ENCODE data around the gene MAP2K4. TPM values are rescaled to one million over a fixed set of nuclear protein-coding genes. Genes with fewer than 3 reads are reported as not detected.
"Not testable (repeated sequence)": the region's sequence is repeated elsewhere in the genome, so short reads cannot be mapped to it uniquely, and the experiment has no call there.

Gene MAP2K4
- total and polyA plus RNA-seq, 2 experiments from 2014 or later: 24.5 to 34.5 TPM

DNA sequence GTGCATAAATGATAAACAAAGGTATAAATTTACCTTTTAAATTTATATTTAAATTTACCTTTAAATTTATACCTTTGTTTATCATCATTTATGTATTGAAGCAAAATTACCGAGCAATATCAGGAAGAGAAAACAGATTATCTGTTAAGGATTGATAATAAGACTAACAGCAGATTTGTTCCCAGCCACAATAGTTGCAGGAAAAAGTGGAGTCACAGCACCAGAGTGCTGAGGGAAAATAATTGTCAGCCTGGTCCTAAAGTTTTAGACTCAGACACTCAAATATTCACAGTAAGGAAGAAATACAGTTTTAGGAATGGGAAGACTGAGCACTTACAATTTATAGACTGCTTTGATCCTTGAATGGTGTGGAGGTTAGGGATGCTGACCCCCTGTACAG lies 117.2 kb downstream of the MAP2K4 start:
- peak; percentile 7 for DNase-seq
- H2AFZ ChIP-seq: no peak overlapping the region
- H3K27me3 ChIP-seq (replicated peaks; ENCODE audit: insufficient read depth): no peaks in the 10 kb centered on the region
- H3F3A ChIP-seq (ENCODE audit: insufficient read depth): no peaks in the 10 kb centered on the region
- no peaks in the 10 kb centered on the region for H3K9me3 ChIP-seq (ENCODE audit: low read depth)
- no peak overlapping the region for H3K27ac ChIP-seq
- peaks cover 27% of the 10 kb centered on the region; the same call in 1 of the 2 replicates for H3K36me3 ChIP-seq (ENCODE audit: low read depth)
- no peaks in the 10 kb centered on the region for H4K20me1 ChIP-seq (ENCODE audit: insufficient read depth)
- H3K9ac ChIP-seq: no peak overlapping the region
- TF ChIP-seq EZH2phosphoT487 (IDR thresholded peaks at IDR 0.05; ENCODE audit: insufficient read depth, low read depth): no peak
- TF ChIP-seq EZH2 (IDR thresholded peaks at IDR 0.05; ENCODE audit: insufficient read depth, poor library complexity, severe bottlenecking): no peak
- in situ Hi-C loops (cut with MboI): no loop called here
- WGBS, 2 experiments (ENCODE audit: low coverage in 1 of 2, low lambda C conversion rate in 2 of 2, missing lambda C conversion rate in 2 of 2): 100% methylated on average over 1 of the region's 1 CpG
- no peaks in the 10 kb centered on the region for H3K79me2 ChIP-seq (ENCODE audit: insufficient read depth)
- H3K9me2 ChIP-seq (ENCODE audit: insufficient read depth): no peaks in the 10 kb centered on the region
- no peak overlapping the region for H3K4me2 ChIP-seq (ENCODE audit: unreplicated experiment)
- no peak overlapping the region for H3K4me3 ChIP-seq
- H3K4me1 ChIP-seq (ENCODE audit: insufficient read depth): no peaks in the 10 kb centered on the region

DNA sequence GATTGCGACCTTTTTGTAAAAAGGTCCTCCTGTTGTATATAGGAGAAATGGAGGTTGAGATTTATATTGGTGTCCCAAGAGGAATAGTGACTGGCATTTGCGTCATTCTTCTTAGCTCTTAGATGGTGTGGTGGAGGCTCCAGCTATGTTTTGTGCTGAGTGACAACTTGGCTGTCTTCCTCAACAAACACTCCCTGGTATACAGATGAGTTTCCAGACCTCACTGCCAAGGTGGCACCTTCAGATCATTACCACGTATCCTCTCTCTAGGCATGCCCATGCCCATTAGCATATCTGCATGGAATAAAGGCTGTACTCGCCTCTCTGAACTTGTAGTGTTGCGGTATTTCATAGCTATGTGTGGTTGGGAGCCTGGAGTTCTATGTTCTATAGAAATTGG lies 120.0 kb downstream of the MAP2K4 start:
- H3K4me2 ChIP-seq (ENCODE audit: unreplicated experiment): no peak overlapping the region
- no peak overlapping the region for H3K4me3 ChIP-seq
- no peaks in the 10 kb centered on the region for H3K4me1 ChIP-seq (ENCODE audit: insufficient read depth)
- no peak for DNase-seq
- no peak overlapping the region for H3K27ac ChIP-seq
- H3K27me3 ChIP-seq (replicated peaks; ENCODE audit: insufficient read depth): no peaks in the 10 kb centered on the region
- H3K9me2 ChIP-seq (ENCODE audit: insufficient read depth): no peaks in the 10 kb centered on the region
- H4K20me1 ChIP-seq (ENCODE audit: insufficient read depth): no peaks in the 10 kb centered on the region
- H3K79me2 ChIP-seq (ENCODE audit: insufficient read depth): no peaks in the 10 kb centered on the region
- H3K9me3 ChIP-seq (ENCODE audit: low read depth): no peaks in the 10 kb centered on the region
- in situ Hi-C loops (cut with MboI): no loop called here
- H3K9ac ChIP-seq: no peak overlapping the region
- H3K36me3 ChIP-seq (ENCODE audit: low read depth): peaks cover 30% of the 10 kb centered on the region; the same call in 1 of the 2 replicates
- no peak for TF ChIP-seq EZH2phosphoT487 (IDR thresholded peaks at IDR 0.05; ENCODE audit: insufficient read depth, low read depth)
- TF ChIP-seq EZH2 (IDR thresholded peaks at IDR 0.05; ENCODE audit: insufficient read depth, poor library complexity, severe bottlenecking): no peak
- H3F3A ChIP-seq (ENCODE audit: insufficient read depth): no peaks in the 10 kb centered on the region
- WGBS, 2 experiments (ENCODE audit: low coverage in 1 of 2, low lambda C conversion rate in 2 of 2, missing lambda C conversion rate in 2 of 2): 93 to 95% methylated on average over 5 of the region's 5 CpGs
- no peak overlapping the region for H2AFZ ChIP-seq

DNA sequence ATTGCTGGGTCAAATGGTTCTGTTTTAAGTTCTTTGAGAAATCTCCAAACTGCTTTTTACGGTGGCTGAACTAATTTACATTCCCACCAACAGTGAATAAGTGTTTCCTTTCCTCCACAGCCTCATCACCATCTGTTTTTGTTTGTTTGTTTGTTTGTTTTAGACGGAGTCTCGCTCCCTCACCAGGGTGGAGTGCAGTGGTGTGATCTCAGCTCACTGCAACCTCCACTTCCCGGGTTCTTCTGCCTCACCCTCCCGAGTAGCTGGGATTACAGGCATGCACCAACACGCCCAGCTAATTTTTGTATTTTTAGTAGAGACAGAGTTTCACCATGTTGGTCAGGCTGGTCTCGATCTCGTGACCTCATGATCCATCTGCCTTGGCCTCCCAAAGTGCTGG lies 141.5 kb downstream of the MAP2K4 start:
- H3K36me3 ChIP-seq (ENCODE audit: low read depth); DNase-seq; H3K4me2 ChIP-seq (ENCODE audit: unreplicated experiment); H3F3A ChIP-seq (ENCODE audit: insufficient read depth); H3K79me2 ChIP-seq (ENCODE audit: insufficient read depth); H3K9me3 ChIP-seq (ENCODE audit: low read depth); in situ Hi-C loops (cut with MboI); H2AFZ ChIP-seq; H3K27ac ChIP-seq; H4K20me1 ChIP-seq (ENCODE audit: insufficient read depth); H3K4me3 ChIP-seq; H3K4me1 ChIP-seq (ENCODE audit: insufficient read depth); H3K9ac ChIP-seq; H3K9me2 ChIP-seq (ENCODE audit: insufficient read depth); H3K27me3 ChIP-seq (replicated peaks; ENCODE audit: insufficient read depth): not testable (repeated sequence)
- WGBS, 2 experiments (ENCODE audit: low coverage in 1 of 2, low lambda C conversion rate in 2 of 2, missing lambda C conversion rate in 2 of 2): 1 to 4% methylated on average over 8 of the region's 8 CpGs

DNA sequence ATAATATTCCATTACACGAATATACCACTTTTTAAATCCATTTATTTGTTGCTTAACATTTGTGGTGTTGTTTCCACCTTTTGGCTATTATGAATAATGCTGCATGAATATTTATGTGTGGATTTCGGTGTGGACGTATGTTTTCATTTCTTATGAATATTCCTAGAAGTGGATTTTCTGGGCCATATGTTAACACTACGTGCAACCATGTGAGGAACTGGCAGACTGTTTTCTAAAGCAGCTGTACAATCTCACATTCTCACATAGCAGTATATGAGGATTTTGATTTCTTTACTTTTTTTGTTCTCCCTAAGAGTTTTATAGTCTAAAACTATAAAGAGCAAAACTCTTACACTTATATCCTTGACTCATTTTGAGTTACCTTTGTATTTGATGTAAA lies 143.4 kb downstream of the MAP2K4 start:
- no peaks in the 10 kb centered on the region for H3K4me1 ChIP-seq (ENCODE audit: insufficient read depth)
- 22% methylated on average over 4 of the region's 4 CpGs for WGBS, 2 experiments (ENCODE audit: low coverage in 1 of 2, low lambda C conversion rate in 2 of 2, missing lambda C conversion rate in 2 of 2)
- no peak overlapping the region for H3K9ac ChIP-seq
- no peaks in the 10 kb centered on the region for H3K79me2 ChIP-seq (ENCODE audit: insufficient read depth)
- no peaks in the 10 kb centered on the region for H3K9me2 ChIP-seq (ENCODE audit: insufficient read depth)
- H3K9me3 ChIP-seq (ENCODE audit: low read depth): no peaks in the 10 kb centered on the region
- no peak overlapping the region for H3K4me2 ChIP-seq (ENCODE audit: unreplicated experiment)
- no peaks in the 10 kb centered on the region for H3K36me3 ChIP-seq (ENCODE audit: low read depth)
- in situ Hi-C loops (cut with MboI): no loop called here
- TF ChIP-seq EZH2phosphoT487 (IDR thresholded peaks at IDR 0.05; ENCODE audit: insufficient read depth, low read depth): no peak
- TF ChIP-seq EZH2 (IDR thresholded peaks at IDR 0.05; ENCODE audit: insufficient read depth, poor library complexity, severe bottlenecking): no peak
- H3K27ac ChIP-seq: no peak overlapping the region
- H2AFZ ChIP-seq: no peak overlapping the region
- H3K4me3 ChIP-seq: no peak overlapping the region
- H3K27me3 ChIP-seq (replicated peaks; ENCODE audit: insufficient read depth): no peaks in the 10 kb centered on the region
- no peak for DNase-seq
- H3F3A ChIP-seq (ENCODE audit: insufficient read depth): no peaks in the 10 kb centered on the region
- no peaks in the 10 kb centered on the region for H4K20me1 ChIP-seq (ENCODE audit: insufficient read depth)

DNA sequence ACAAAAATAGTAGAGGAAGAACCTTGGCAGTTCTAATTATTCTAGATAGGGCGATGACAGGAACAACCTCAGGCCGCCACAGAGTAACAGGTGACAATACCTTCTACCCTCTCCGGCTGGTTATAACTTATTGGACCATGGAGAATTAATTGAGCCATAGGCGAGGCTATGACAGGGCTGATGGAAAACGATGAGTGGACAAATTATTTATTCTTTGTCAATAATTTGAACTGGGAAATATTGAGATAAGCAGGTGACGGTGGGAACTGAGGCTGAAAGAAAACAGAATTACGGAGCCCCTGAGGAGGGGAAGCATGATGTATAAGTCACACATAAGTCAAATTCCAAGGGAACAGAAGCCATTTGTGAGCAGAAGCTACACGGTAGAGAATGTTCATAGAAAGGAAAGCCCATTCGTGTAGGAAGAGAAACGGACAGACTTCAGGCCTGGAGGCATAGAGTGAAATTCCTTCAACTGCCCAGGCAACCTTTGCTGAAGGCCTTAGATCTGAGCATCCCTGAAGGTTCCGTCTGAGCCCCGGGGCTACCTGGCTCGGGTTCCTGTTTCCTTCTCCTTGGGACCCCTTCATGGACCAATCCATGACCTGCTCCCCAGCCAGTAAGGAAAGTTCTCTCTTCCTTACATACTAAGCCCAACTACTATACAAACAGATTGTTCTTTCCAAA lies 158.1 kb downstream of the MAP2K4 start:
- H3K4me2 ChIP-seq (ENCODE audit: unreplicated experiment): no peak overlapping the region
- H4K20me1 ChIP-seq (ENCODE audit: insufficient read depth): no peaks in the 10 kb centered on the region
- in situ Hi-C loops (cut with MboI): no loop called here
- no peaks in the 10 kb centered on the region for H3K4me1 ChIP-seq (ENCODE audit: insufficient read depth)
- H2AFZ ChIP-seq: no peak overlapping the region
- no peak overlapping the region for H3K9ac ChIP-seq
- 63 to 66% methylated on average over 12 to 13 of the region's 13 CpGs for WGBS, 2 experiments (ENCODE audit: low coverage in 1 of 2, low lambda C conversion rate in 2 of 2, missing lambda C conversion rate in 2 of 2)
- no peak overlapping the region for H3K27ac ChIP-seq
- no peak for DNase-seq
- H3K27me3 ChIP-seq (replicated peaks; ENCODE audit: insufficient read depth): no peaks in the 10 kb centered on the region; the same call in 1 of the 2 replicates
- H3K79me2 ChIP-seq (ENCODE audit: insufficient read depth): no peaks in the 10 kb centered on the region
- no peaks in the 10 kb centered on the region for H3F3A ChIP-seq (ENCODE audit: insufficient read depth)
- TF ChIP-seq EZH2phosphoT487 (IDR thresholded peaks at IDR 0.05; ENCODE audit: insufficient read depth, low read depth) (no peak), EZH2 (IDR thresholded peaks at IDR 0.05; ENCODE audit: insufficient read depth, poor library complexity, severe bottlenecking) (no peak)
- H3K9me2 ChIP-seq (ENCODE audit: insufficient read depth): no peaks in the 10 kb centered on the region
- no peaks in the 10 kb centered on the region for H3K36me3 ChIP-seq (ENCODE audit: low read depth)
- H3K4me3 ChIP-seq: no peak overlapping the region
- no peaks in the 10 kb centered on the region for H3K9me3 ChIP-seq (ENCODE audit: low read depth)
